Panc1 (cell line): ENCODE results near the gene TESK2.

Source experiments
- CTCF ChIP-seq: fragments of 450-650 bp; IDR thresholded peaks from 2 replicates; pipeline ENCODE4 v1.5.1; 2017; ENCODE audit warnings: mild to moderate bottlenecking
- SIN3A ChIP-seq: IDR thresholded peaks from 2 replicates; pipeline ENCODE4 v1.6.1; 2012; ENCODE audit warnings: low read depth, mild to moderate bottlenecking, low read length, moderate library complexity, borderline replicate concordance; ENCODE audit not compliant: insufficient read depth

- TF ChIP-seq SIN3A (no peak), CTCF (no peak)
Observed at GRCh38 chr1:45446950-45447672, 43.9 kb downstream of the TESK2 start.
